Esophagus muscularis mucosa (tissue), 4 donors: ENCODE results near the gene JSRP1.

Experiments
- CTCF ChIP-seq, 3 experiments: fragments of 200-600 bp in 2 of 3; fragments of 450-650 bp in 1 of 3; sonication (generic) in 2 of 3; IDR thresholded peaks; one replicate each; pipeline ENCODE4 v1.5.1; 2017 to 2019; ENCODE audit warnings: antibody characterized with exemption in 3 of 3, mild to moderate bottlenecking in 2 of 3, moderate library complexity in 1 of 3
- EP300 ChIP-seq: sonication (generic); formaldehyde crosslinking; IDR thresholded peaks from one replicate; pipeline ENCODE4 v1.6.1; 2017; ENCODE audit warnings: antibody characterized with exemption
- POLR2A ChIP-seq: fragments of 450-650 bp; IDR thresholded peaks from one replicate; pipeline ENCODE4 v1.6.1; 2017; ENCODE audit warnings: antibody characterized with exemption, moderate library complexity, mild to moderate bottlenecking, low read depth

- TF ChIP-seq POLR2A (no peak), EP300 (no peak), CTCF (IDR thresholded peaks at IDR 0.05) (no peak)
Measured at GRCh38 chr19:2246801-2247361, 9.3 kb downstream of the JSRP1 start.
